GM21367 (cell line): ENCODE measurements around the gene PKP2.
"Not testable (repeated sequence)": the region's sequence is repeated elsewhere in the genome, so short reads cannot be mapped to it uniquely, and the experiment has no call there.

Experiments
- ATAC-seq: cut with Tn5 transposase; IDR thresholded peaks from one replicate; pipeline ENCODE4 v1.9.1; 2021; ENCODE audit not compliant: unreplicated experiment

PKP2 gene

GRCh38 chr12:32864731-32865130 lies 31.8 kb downstream of the PKP2 start:
- no peak for ATAC-seq

- no peak for ATAC-seq
Measured at GRCh38 chr12:32863128-32863527, 33.4 kb downstream of the PKP2 start.

- ATAC-seq = not testable (repeated sequence)
Measured at GRCh38 chr12:32861658-32862057, 34.9 kb downstream of the PKP2 start.

- ATAC-seq = no peak
Measured at GRCh38 chr12:32860192-32860591, 36.4 kb downstream of the PKP2 start.

- ATAC-seq = no peak
Measured at GRCh38 chr12:32859389-32859788, 37.2 kb downstream of the PKP2 start.

- no peak for ATAC-seq
Measured at GRCh38 chr12:32854716-32855115, 41.9 kb downstream of the PKP2 start.

- no peak for ATAC-seq
Measured at GRCh38 chr12:32854097-32854496, 42.5 kb downstream of the PKP2 start.

- ATAC-seq = no peak
Measured at GRCh38 chr12:32847287-32847686, 49.3 kb downstream of the PKP2 start.

GRCh38 chr12:32846053-32846452 lies 50.5 kb downstream of the PKP2 start:
- ATAC-seq = no peak

GRCh38 chr12:32843528-32844095 lies 53.0 kb downstream of the PKP2 start:
- ATAC-seq = no peak

- ATAC-seq = no peak
Measured at GRCh38 chr12:32841061-32841460, 55.5 kb downstream of the PKP2 start.

GRCh38 chr12:32839828-32840227 lies 56.7 kb downstream of the PKP2 start:
- ATAC-seq = no peak

GRCh38 chr12:32837974-32838373 lies 58.6 kb downstream of the PKP2 start:
- ATAC-seq = no peak

- ATAC-seq = no peak
Measured at GRCh38 chr12:32836710-32837109, 59.9 kb downstream of the PKP2 start.

GRCh38 chr12:32834122-32834521 lies 62.5 kb downstream of the PKP2 start:
- no peak for ATAC-seq

GRCh38 chr12:32828552-32828951 lies 68.0 kb downstream of the PKP2 start:
- no peak for ATAC-seq

- ATAC-seq = no peak
Measured at GRCh38 chr12:32828120-32828519, 68.5 kb downstream of the PKP2 start.

- no peak for ATAC-seq
Measured at GRCh38 chr12:32826807-32827412, 69.7 kb downstream of the PKP2 start.

- no peak for ATAC-seq
Measured at GRCh38 chr12:32824596-32824995, 72.0 kb downstream of the PKP2 start.

- no peak for ATAC-seq
Measured at GRCh38 chr12:32822344-32822743, 74.2 kb downstream of the PKP2 start.

GRCh38 chr12:32821710-32822109 lies 74.9 kb downstream of the PKP2 start:
- no peak for ATAC-seq

GRCh38 chr12:32821293-32821692 lies 75.3 kb downstream of the PKP2 start:
- no peak for ATAC-seq

- ATAC-seq = no peak
Measured at GRCh38 chr12:32820376-32820931, 76.1 kb downstream of the PKP2 start.
